ENCODE data around the gene KCNQ1OT1. TPM values are rescaled to one million over a fixed set of nuclear protein-coding genes. Genes with fewer than 3 reads are reported as not detected.

Gene KCNQ1OT1
- total and polyA plus RNA-seq, 10 donors: 0.02 to 3.1 (median 1.7) TPM

DNA sequence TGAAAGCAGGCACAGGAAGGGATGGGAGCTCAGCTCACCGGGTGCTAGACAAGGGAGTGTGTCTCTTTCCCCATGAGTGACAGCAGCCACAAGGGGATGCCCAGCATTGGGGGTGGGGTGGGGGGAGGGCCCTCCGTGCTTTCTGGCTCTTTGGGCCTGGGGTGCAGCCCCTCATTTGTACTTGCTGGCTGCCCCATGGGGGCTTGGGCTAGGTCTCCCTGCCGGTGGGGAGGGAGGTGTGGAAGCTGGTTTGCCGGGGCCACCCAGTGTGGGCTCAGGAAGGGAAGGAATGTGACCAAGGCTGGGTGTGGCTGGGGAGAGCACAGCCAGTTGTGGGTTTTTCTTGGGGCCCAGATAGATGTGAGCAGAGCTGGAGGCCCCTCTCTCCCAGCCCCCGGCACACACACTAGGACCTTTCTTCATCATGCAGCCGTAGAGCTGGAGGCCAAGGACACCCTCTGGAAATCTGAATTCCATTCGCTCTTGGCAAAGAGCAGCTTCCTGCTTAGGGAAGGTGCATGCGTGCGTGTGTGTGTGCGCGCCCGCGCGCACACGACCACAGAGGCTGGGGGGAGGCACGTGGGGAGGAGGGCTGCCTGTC, 25.8 kb downstream of the KCNQ1OT1 start:
- WGBS, 5 donors: 59 to 75% (median 68%) methylated on average over 16 of the region's 16 CpGs
- peak overlapping the region in 3 of 8 donors; percentile 19 to 46 (median 44) for H3K27ac ChIP-seq

DNA sequence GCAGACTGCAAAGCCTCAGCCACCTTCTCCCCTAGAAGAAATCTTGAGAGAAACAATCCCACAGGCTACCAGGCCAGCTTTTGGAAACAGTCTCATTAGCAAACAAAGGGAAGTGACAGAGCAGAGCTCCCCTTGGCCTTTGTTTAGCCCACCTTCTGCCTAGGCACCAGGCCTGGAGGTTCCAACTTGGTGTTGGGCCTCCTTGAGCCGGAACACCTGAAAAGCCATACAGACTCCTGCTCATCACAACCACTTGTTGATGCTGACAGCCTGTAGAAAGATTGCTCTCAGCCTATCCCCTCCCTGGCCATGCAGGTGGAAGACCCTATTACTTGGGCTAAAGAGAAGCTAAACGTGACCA, 26.6 kb downstream of the KCNQ1OT1 start:
- Histone ChIP-seq H3K9me3 (no peaks in the 10 kb centered on the region), H3K4me1 (peaks cover 0 to 49% (median 17%) of the 10 kb centered on the region in 6 donors), H3K27me3 (replicated peaks in 1 of 7) (no peaks in the 10 kb centered on the region), H3K36me3 (peaks cover 0 to 7% (median 0%) of the 10 kb centered on the region in 6 donors), H3K27ac (no peak overlapping the region), H3K4me3 (no peak overlapping the region)
- TF ChIP-seq POLR2A (IDR thresholded peaks at IDR 0.05) (no peak), POLR2AphosphoS5 (IDR thresholded peaks at IDR 0.05) (no peak)
- TF ChIP-seq, protein P1, sequence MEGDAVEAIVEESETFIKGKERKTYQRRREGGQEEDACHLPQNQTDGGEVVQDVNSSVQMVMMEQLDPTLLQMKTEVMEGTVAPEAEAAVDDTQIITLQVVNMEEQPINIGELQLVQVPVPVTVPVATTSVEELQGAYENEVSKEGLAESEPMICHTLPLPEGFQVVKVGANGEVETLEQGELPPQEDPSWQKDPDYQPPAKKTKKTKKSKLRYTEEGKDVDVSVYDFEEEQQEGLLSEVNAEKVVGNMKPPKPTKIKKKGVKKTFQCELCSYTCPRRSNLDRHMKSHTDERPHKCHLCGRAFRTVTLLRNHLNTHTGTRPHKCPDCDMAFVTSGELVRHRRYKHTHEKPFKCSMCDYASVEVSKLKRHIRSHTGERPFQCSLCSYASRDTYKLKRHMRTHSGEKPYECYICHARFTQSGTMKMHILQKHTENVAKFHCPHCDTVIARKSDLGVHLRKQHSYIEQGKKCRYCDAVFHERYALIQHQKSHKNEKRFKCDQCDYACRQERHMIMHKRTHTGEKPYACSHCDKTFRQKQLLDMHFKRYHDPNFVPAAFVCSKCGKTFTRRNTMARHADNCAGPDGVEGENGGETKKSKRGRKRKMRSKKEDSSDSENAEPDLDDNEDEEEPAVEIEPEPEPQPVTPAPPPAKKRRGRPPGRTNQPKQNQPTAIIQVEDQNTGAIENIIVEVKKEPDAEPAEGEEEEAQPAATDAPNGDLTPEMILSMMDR (IDR thresholded peaks at IDR 0.05 in 8 of 11, conservative IDR thresholded peaks at IDR 0.05 in 3 of 11): no peak
- peak; percentile 21 for DNase-seq
- WGBS, 5 donors: 92 to 100% (median 95%) methylated on average over 2 of the region's 2 CpGs
- intact Hi-C loops (cut with DNase I; ENCODE audit: low total_unique reads): no loop called here

More for the DNA sequence above, 25.8 kb downstream of the KCNQ1OT1 start:
- DNase-seq: peak; percentile 62
- Histone ChIP-seq H3K9me3 (no peaks in the 10 kb centered on the region), H3K4me3 (no peak overlapping the region), H3K4me1 (peaks cover 0 to 49% (median 17%) of the 10 kb centered on the region in 6 donors), H3K36me3 (peaks cover 0 to 7% (median 0%) of the 10 kb centered on the region in 6 donors), H3K27me3 (replicated peaks in 1 of 7) (no peaks in the 10 kb centered on the region)
- intact Hi-C loops (cut with DNase I; ENCODE audit: low total_unique reads): no loop called here
- peak in 1 of 3 donors; percentile 26 for TF ChIP-seq POLR2AphosphoS5 (IDR thresholded peaks at IDR 0.05)
- TF ChIP-seq, protein P1 (IDR thresholded peaks at IDR 0.05 in 8 of 11, conservative IDR thresholded peaks at IDR 0.05 in 3 of 11): no peak

DNA sequence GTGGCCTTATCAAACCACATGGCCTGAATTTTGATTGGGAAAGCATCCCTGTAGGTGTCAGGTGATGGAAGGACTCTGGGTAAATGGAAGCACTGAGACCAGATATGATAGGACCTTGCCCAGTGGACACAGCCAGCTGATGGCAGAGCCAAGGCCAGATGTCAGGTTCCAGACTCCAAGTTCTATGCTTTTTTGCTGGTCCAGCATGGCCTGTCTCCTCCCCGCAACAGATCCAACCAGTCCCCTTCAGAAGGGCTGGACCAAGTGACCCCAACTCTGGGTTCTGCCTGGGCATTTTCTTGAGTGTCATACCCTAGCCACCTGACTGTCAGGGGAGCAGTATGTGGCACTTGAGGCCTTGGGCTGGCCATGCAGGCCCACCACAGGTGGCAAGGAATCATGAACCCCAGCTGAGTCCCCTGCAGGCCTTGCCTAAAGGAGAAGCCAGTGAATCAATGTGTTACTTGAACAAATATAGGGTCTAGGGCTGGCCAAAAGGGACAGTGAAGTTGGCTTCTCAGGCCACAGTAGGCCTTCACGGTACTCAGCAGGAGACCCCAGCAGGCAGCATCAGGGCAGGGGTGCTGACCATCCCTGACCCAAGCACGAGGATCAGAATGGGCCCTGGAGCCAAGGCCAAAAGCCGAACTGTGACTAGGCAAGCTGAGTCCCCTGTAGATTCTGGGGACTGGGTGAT, 27.1 kb downstream of the KCNQ1OT1 start:
- no peaks in the 10 kb centered on the region for H3K9me3 ChIP-seq
- intact Hi-C loops (cut with DNase I; ENCODE audit: low total_unique reads): no loop called here
- H3K27ac ChIP-seq: no peak overlapping the region
- H3K4me1 ChIP-seq: peaks cover 0 to 44% (median 17%) of the 10 kb centered on the region in 6 donors
- H3K27me3 ChIP-seq (replicated peaks in 1 of 7): no peaks in the 10 kb centered on the region
- peaks cover 0 to 7% (median 0%) of the 10 kb centered on the region in 6 donors for H3K36me3 ChIP-seq
- peak; percentile 40 for DNase-seq
- no peak for TF ChIP-seq POLR2AphosphoS5 (IDR thresholded peaks at IDR 0.05)
- TF ChIP-seq, protein P1 (IDR thresholded peaks at IDR 0.05 in 8 of 11, conservative IDR thresholded peaks at IDR 0.05 in 3 of 11): no peak
- no peak for TF ChIP-seq POLR2A (IDR thresholded peaks at IDR 0.05)
- H3K4me3 ChIP-seq: no peak overlapping the region
- 90 to 96% (median 93%) methylated on average over 3 to 4 of the region's 4 CpGs for WGBS, 5 donors

GRCh38 chr11:2671748-2672147, 28.0 kb downstream of the KCNQ1OT1 start:
- Histone ChIP-seq H3K27me3 (replicated peaks in 1 of 7) (no peaks in the 10 kb centered on the region), H3K4me3 (no peak overlapping the region), H3K9me3 (no peaks in the 10 kb centered on the region), H3K36me3 (peaks cover 0 to 11% (median 0%) of the 10 kb centered on the region in 6 donors), H3K27ac (no peak overlapping the region), H3K4me1 (peaks cover 0 to 34% (median 10%) of the 10 kb centered on the region in 6 donors)
- WGBS, 5 donors: 87 to 96% (median 92%) methylated on average over 3 of the region's 3 CpGs
- DNase-seq: peak; percentile 33
- intact Hi-C loops (cut with DNase I; ENCODE audit: low total_unique reads): no loop called here
- TF ChIP-seq POLR2AphosphoS5 (IDR thresholded peaks at IDR 0.05) (no peak), POLR2A (IDR thresholded peaks at IDR 0.05) (no peak)
- TF ChIP-seq, protein P1 (IDR thresholded peaks at IDR 0.05 in 8 of 11, conservative IDR thresholded peaks at IDR 0.05 in 3 of 11): no peak
